GM18508 (cell line): ENCODE data around the gene THBD.

ENCODE experiments used
- ATAC-seq: cut with Tn5 transposase; IDR thresholded peaks from one replicate; pipeline ENCODE4 v1.9.1; 2021; ENCODE audit warnings: moderate number of reproducible peaks; ENCODE audit not compliant: insufficient read depth, unreplicated experiment

Gene THBD

GRCh38 chr20:23084845-23085365 lies 35.4 kb upstream of the THBD start:
- no peak for ATAC-seq

DNA sequence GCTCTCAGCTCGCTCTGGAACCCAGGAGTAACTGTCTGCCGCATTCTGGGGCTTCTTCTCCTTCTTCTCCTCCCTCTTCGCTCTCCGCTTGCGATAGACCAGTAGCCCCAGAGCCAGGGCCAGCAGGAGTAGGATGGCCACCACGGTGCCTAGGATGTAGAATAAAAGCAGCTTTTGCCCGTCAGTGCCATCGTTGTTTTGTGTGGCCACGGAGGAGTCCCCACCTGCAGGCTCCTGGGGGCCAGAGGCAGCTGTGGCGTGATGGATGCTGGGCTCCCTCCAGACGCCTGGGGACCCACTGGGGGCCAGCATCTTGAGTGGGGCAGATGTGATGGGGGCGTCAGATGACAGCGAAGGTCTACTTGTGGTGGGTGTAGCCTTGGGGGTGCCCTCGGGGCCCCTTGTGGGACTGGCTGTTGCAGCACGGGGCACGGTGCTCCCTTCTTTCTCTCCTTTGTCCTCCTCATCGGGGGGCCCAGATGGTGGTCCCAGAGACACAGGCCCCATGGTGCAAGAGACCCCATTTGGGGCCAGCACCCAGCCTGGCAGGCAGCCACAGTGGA lies 34.9 kb upstream of the THBD start:
- ATAC-seq, result no peak

- no peak for ATAC-seq
Observed at GRCh38 chr20:23083553-23084220, 34.2 kb upstream of the THBD start.

GRCh38 chr20:23082846-23083552 lies 33.5 kb upstream of the THBD start:
- ATAC-seq, result no peak

- no peak for ATAC-seq
Observed at GRCh38 chr20:23081263-23081819, 31.9 kb upstream of the THBD start.

DNA sequence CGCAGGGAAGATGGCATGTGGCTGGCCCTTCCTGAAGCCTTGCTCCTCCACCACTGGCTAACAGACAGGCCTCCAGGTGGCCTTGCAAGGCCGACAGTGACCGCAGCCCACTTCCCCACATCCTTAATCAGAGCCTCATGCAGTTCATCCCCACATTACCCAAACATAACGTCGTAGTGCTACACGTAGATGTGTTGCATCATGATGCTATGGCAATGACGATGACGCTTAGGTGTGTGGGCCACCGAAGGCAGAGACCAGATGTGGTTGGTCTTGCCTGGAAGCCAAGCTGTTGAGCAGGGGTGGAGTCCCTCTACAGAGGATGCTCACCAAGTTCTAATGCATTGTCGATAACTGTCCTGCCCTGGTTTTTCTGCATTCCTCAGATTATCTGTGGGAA lies 31.0 kb upstream of the THBD start:
- no peak for ATAC-seq

DNA sequence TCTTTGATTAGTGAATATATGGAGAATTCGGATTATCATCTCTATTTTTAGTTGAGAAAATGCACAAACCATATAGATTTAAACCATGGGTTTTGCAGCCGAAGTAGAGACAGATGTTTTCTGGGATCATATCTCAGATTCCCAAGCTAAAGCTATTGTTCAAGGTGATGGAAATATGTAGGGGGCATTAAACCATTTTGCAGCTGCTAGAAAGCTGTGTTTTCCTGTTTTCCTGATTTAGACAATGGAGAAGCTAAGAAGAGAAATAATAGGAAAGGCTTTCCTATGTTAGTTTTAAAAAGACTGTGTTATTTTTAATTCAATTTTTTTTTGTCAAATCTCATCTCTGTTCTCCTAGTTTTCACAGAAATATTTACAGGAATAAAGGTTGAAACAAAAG lies 30.5 kb upstream of the THBD start:
- no peak for ATAC-seq

DNA sequence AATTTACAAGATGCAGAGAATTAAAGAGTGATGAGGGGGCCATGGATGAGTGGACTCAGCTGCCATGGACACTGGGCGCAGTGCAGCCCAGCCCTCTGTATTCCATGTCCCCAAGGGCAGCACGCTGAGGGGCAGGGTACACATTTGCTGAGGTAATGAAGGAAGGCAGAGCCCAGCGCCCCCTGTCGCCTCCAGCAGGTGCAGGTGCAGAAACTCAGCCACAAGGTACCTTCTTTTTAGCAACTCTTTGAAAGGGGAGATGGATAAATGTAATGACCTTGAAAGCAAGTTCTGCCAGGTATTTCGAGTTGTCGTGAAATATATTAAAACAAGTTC lies 29.5 kb upstream of the THBD start:
- no peak for ATAC-seq

DNA sequence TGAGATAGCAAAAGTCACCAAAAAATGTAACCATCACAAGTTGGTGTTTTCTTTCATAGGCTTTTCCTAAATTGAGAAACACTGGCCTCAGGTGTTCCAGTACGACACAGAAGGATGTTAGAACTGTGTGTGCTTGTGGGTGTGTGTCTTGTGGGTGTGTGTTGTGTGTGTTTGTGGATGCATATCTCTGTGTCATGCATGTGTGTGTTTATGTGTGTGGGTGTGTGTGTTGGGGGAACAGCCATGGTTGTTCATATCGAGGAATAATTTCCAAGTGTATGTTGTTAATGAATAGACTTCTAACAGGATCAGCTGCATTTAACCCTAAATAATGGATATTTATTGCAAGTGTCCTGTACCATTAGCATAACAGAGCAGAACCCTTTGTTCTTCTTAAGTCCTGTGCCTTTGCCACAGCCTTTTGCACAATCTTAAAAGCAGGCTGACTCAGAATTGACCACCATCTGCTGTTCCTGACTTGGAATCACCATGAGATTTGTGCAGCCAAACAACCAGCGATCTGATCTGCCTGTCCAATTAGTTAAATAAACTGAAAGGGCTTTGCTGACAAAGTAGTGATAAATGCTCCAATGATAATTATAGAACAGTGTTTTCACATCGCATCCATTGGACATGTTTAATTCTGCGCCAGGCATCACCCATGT lies 29.0 kb upstream of the THBD start:
- ATAC-seq, result no peak

- no peak for ATAC-seq
Observed at GRCh38 chr20:23077277-23077676, 27.8 kb upstream of the THBD start.

DNA sequence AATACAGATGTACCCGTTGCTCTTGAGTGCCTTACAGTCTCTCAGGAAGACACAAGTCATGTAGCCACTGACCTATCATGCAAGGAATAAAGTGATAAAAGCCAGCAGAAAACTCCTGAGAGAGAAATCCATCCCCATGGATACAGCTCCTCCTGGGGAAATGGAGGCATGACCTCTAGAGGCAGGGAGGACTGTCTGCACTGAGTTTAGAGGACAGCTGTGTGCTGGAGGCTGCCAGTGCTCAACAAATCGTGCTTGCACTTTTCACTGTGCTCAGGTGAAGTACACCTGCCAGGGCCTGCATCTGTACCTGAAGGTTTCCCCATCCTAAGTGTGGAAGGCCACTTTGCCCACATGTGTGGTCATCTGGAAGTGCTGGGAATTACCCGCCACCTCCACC lies 24.6 kb upstream of the THBD start:
- ATAC-seq, result no peak

DNA sequence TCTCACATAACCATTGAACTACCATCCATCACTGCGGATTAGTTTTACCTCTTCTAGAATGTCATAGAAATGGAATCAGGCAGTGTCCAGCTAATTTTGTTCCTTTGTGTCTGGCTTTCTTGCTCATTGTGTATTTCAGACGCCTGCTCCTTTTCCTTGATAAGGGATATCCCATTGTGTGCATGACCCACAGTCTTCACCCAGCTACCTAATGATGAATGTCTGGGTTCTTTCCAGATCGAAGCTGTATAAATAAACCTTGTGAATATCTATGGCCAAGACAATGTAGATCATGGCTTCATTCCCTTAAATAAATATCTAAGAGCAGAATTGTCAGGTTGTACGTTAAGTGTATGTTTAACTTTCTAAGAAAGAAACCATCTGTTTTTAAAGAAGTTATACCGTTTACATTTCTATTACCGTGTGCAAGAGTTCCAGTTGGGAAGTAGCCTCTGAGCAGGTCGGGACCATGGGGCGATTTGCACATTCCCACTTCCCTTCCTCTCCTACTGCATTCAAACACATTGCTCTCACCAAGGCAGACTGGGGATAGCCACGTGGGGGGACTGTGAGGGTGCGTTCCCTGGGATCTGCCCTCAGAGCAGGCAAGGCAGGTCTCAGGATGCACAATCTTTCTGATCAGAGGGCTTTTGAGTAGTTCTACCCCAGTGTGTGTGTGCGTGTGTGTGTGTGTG lies 23.6 kb upstream of the THBD start:
- ATAC-seq, result no peak

GRCh38 chr20:23071996-23072395 lies 22.5 kb upstream of the THBD start:
- ATAC-seq, result no peak

DNA sequence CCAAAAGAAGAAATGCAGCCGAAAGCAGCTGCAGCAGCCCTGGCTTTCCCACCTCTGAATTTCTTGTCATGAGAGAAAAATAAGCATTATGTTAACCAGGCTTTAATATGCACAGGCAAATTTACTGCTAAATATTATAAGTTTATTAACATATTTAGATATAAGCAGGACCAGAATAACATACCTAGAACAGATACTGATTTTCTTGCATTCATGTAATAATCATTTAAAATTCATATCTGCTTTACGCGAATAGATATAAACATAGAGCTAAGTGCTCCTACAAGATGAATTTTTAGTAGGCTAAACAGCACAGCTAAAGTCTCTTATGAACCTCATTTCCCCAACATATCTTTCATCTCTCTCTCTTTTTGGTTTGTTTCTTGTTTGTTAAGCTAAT lies 21.9 kb upstream of the THBD start:
- no peak for ATAC-seq

DNA sequence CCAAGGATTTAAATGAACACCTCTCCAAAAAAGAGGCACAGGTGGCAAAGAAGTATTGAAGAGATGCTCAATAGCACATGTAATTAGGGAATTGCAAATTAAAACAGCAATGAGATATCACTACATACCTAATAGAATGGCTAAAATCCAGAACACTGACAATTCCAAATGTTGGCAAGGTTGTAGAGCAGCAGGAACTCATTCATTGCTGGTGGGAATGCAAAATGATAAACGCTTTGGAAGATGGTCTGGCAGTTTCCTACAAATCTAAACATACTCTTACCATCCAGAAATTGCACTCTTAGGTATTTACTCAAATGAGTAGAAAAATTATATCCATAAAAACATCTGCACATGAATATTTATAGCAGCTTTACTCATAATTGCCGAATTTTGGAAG lies 19.6 kb upstream of the THBD start:
- ATAC-seq, result no peak

DNA sequence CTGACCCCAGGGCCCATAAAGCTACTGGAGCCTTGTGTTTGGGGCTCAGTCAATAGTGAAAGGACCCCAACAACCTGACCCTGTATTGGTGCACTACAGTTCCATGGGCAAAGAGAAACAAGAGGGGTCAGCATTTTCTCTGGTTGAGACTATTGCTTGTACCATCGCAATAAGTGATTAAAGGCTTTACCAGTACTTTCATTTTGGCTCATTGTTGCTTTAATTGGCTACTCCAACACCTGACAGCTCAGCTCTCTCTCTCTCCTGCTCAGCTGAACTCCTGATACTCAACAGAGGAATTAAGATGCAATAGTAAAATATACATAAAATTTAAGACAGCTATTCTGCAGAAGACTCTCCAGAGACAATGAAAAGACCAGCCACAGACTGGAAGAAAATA lies 18.8 kb upstream of the THBD start:
- ATAC-seq, result no peak

DNA sequence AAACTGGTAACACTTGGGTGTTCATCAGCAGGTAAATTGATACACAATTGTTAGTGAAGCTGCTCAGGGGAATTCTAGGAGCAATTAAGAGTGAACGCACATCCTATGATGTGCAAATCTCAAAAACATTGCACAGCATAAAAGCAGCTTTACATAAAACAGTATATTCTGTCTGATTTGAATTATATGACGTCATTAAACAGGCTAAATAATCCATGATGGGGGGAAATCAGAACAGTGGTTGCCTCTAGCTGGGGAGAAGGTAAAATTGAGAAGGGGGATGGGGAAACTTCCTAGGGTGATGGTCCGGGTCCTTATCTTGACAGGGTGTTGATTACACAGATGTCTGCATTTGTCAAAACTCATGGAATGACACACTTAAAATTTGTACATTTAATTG lies 17.3 kb upstream of the THBD start:
- ATAC-seq, result no peak

GRCh38 chr20:23065266-23066201 lies 16.1 kb upstream of the THBD start:
- no peak for ATAC-seq

GRCh38 chr20:23063581-23063980 lies 14.1 kb upstream of the THBD start:
- ATAC-seq, result no peak
